ENCODE results near the gene ZNF576.
"Not testable (repeated sequence)": the region's sequence is repeated elsewhere in the genome, so short reads cannot be mapped to it uniquely, and the experiment has no call there.

The ZNF576 gene

GRCh38 chr19:43575156-43575950 lies 21.0 kb upstream of the ZNF576 start, which contains the start of the genes PINLYP and XRCC1:
TSS of gene PINLYP (plus strand) at chr19:43575801. CDS start at chr19:43577192, 1,391 bp downstream.
TSS of gene XRCC1 (minus strand) at chr19:43575527. CDS start at chr19:43575458, 69 bp downstream.
- Histone ChIP-seq H3K9me3 (ENCODE audit: control insufficient read depth, insufficient read depth, low read length) (no peaks in the 10 kb centered on the region), H3K4me3 (ENCODE audit: low read depth, low read length) (peak within 1 kb of the TSS; percentile 82), H3K27me3 (ENCODE audit: control insufficient read depth, insufficient read depth, low read length) (no peaks in the 10 kb centered on the region), H3K36me3 (ENCODE audit: control insufficient read depth, insufficient read depth, low read length) (peaks cover 10% of the 10 kb centered on the region), H3K9ac (ENCODE audit: low read depth, low read length) (peak within 1 kb of the TSS; percentile 62), H3K27ac (ENCODE audit: low read depth, low read length) (peak within 1 kb of the TSS; percentile 46), H3K4me1 (ENCODE audit: control insufficient read depth, insufficient read depth, low read length) (peaks cover 11% of the 10 kb centered on the region; the same call in 1 of the 2 replicates)

GRCh38 chr19:43575955-43576878 lies 20.2 kb upstream of the ZNF576 start:
- Histone ChIP-seq H3K27ac (ENCODE audit: low read depth, low read length) (peak overlapping the region; percentile 46), H3K4me1 (ENCODE audit: control insufficient read depth, insufficient read depth, low read length) (peaks cover 11% of the 10 kb centered on the region; the same call in 1 of the 2 replicates), H3K9me3 (ENCODE audit: control insufficient read depth, insufficient read depth, low read length) (no peaks in the 10 kb centered on the region), H3K36me3 (ENCODE audit: control insufficient read depth, insufficient read depth, low read length) (peaks cover 10% of the 10 kb centered on the region), H3K27me3 (ENCODE audit: control insufficient read depth, insufficient read depth, low read length) (no peaks in the 10 kb centered on the region), H3K9ac (ENCODE audit: low read depth, low read length) (0 out of 2 replicates have a peak overlapping the region, but pooled peaks have one; percentile 2), H3K4me3 (ENCODE audit: low read depth, low read length) (peak overlapping the region; percentile 42)

GRCh38 chr19:43578787-43579186 lies 17.6 kb upstream of the ZNF576 start:
- no peaks in the 10 kb centered on the region for H3K9me3 ChIP-seq (ENCODE audit: control insufficient read depth, insufficient read depth, low read length)

GRCh38 chr19:43581467-43581866 lies 14.9 kb upstream of the ZNF576 start:
- Histone ChIP-seq H3K4me1 (ENCODE audit: control insufficient read depth, insufficient read depth, low read length) (0 out of 2 replicates have a peak, but pooled peaks cover 4% of the 10 kb centered on the region), H3K9me3 (ENCODE audit: control insufficient read depth, insufficient read depth, low read length) (no peaks in the 10 kb centered on the region), H3K36me3 (ENCODE audit: control insufficient read depth, insufficient read depth, low read length) (peaks cover 4% of the 10 kb centered on the region), H3K27ac (ENCODE audit: low read depth, low read length) (no peak overlapping the region), H3K9ac (ENCODE audit: low read depth, low read length) (no peak overlapping the region), H3K27me3 (ENCODE audit: control insufficient read depth, insufficient read depth, low read length) (no peaks in the 10 kb centered on the region), H3K4me3 (ENCODE audit: low read depth, low read length) (no peak overlapping the region)

More at GRCh38 chr19:43578787-43579186, 17.6 kb upstream of the ZNF576 start:
- Histone ChIP-seq H3K4me3 (ENCODE audit: low read depth, low read length) (no peak overlapping the region), H3K27me3 (ENCODE audit: control insufficient read depth, insufficient read depth, low read length) (no peaks in the 10 kb centered on the region), H3K36me3 (ENCODE audit: control insufficient read depth, insufficient read depth, low read length) (0 out of 2 replicates have a peak, but pooled peaks cover 3% of the 10 kb centered on the region), H3K9ac (ENCODE audit: low read depth, low read length) (no peak overlapping the region), H3K27ac (ENCODE audit: low read depth, low read length) (no peak overlapping the region), H3K4me1 (ENCODE audit: control insufficient read depth, insufficient read depth, low read length) (peaks cover 11% of the 10 kb centered on the region; the same call in 1 of the 2 replicates)

- Histone ChIP-seq H3K27ac (ENCODE audit: low read depth, low read length) (no peak overlapping the region), H3K36me3 (ENCODE audit: control insufficient read depth, insufficient read depth, low read length) (peaks cover 7% of the 10 kb centered on the region), H3K9me3 (ENCODE audit: control insufficient read depth, insufficient read depth, low read length) (no peaks in the 10 kb centered on the region), H3K27me3 (ENCODE audit: control insufficient read depth, insufficient read depth, low read length) (no peaks in the 10 kb centered on the region), H3K4me1 (ENCODE audit: control insufficient read depth, insufficient read depth, low read length) (no peaks in the 10 kb centered on the region), H3K4me3 (ENCODE audit: low read depth, low read length) (no peak overlapping the region), H3K9ac (ENCODE audit: low read depth, low read length) (no peak overlapping the region)
These were observed 13.9 kb upstream of the ZNF576 start for GRCh38 chr19:43582495-43582894.

- no peaks in the 10 kb centered on the region for H3K27me3 ChIP-seq (ENCODE audit: control insufficient read depth, insufficient read depth, low read length)
- H3K9me3 ChIP-seq (ENCODE audit: control insufficient read depth, insufficient read depth, low read length), result no peaks in the 10 kb centered on the region
- H3K27ac ChIP-seq (ENCODE audit: low read depth, low read length), result no peak overlapping the region
These were observed 11.9 kb upstream of the ZNF576 start for GRCh38 chr19:43584484-43584883.

GRCh38 chr19:43586346-43586745 lies 10.0 kb upstream of the ZNF576 start:
- Histone ChIP-seq H3K9me3 (ENCODE audit: control insufficient read depth, insufficient read depth, low read length) (no peaks in the 10 kb centered on the region), H3K27ac (ENCODE audit: low read depth, low read length) (no peak overlapping the region), H3K36me3 (ENCODE audit: control insufficient read depth, insufficient read depth, low read length) (peaks cover 32% of the 10 kb centered on the region), H3K4me3 (ENCODE audit: low read depth, low read length) (no peak overlapping the region), H3K9ac (ENCODE audit: low read depth, low read length) (no peak overlapping the region), H3K4me1 (ENCODE audit: control insufficient read depth, insufficient read depth, low read length) (no peaks in the 10 kb centered on the region), H3K27me3 (ENCODE audit: control insufficient read depth, insufficient read depth, low read length) (no peaks in the 10 kb centered on the region)

More at GRCh38 chr19:43584484-43584883, 11.9 kb upstream of the ZNF576 start:
- Histone ChIP-seq H3K36me3 (ENCODE audit: control insufficient read depth, insufficient read depth, low read length) (peaks cover 15% of the 10 kb centered on the region), H3K9ac (ENCODE audit: low read depth, low read length) (no peak overlapping the region), H3K4me1 (ENCODE audit: control insufficient read depth, insufficient read depth, low read length) (no peaks in the 10 kb centered on the region), H3K4me3 (ENCODE audit: low read depth, low read length) (no peak overlapping the region)

GRCh38 chr19:43587029-43587428 lies 9.4 kb upstream of the ZNF576 start:
- H3K27me3 ChIP-seq (ENCODE audit: control insufficient read depth, insufficient read depth, low read length); H3K9ac ChIP-seq (ENCODE audit: low read depth, low read length); H3K4me1 ChIP-seq (ENCODE audit: control insufficient read depth, insufficient read depth, low read length); H3K9me3 ChIP-seq (ENCODE audit: control insufficient read depth, insufficient read depth, low read length); H3K4me3 ChIP-seq (ENCODE audit: low read depth, low read length); H3K27ac ChIP-seq (ENCODE audit: low read depth, low read length): not testable (repeated sequence)
- peaks cover 35% of the 10 kb centered on the region for H3K36me3 ChIP-seq (ENCODE audit: control insufficient read depth, insufficient read depth, low read length)

GRCh38 chr19:43589277-43589676 lies 7.1 kb upstream of the ZNF576 start:
- no peak overlapping the region for H3K9ac ChIP-seq (ENCODE audit: low read depth, low read length)
- no peak overlapping the region for H3K27ac ChIP-seq (ENCODE audit: low read depth, low read length)
- peaks cover 57% of the 10 kb centered on the region for H3K36me3 ChIP-seq (ENCODE audit: control insufficient read depth, insufficient read depth, low read length)
- H3K9me3 ChIP-seq (ENCODE audit: control insufficient read depth, insufficient read depth, low read length), result no peaks in the 10 kb centered on the region
- no peaks in the 10 kb centered on the region for H3K27me3 ChIP-seq (ENCODE audit: control insufficient read depth, insufficient read depth, low read length)
- H3K4me1 ChIP-seq (ENCODE audit: control insufficient read depth, insufficient read depth, low read length), result no peaks in the 10 kb centered on the region
- H3K4me3 ChIP-seq (ENCODE audit: low read depth, low read length), result no peak overlapping the region

- H3K4me1 ChIP-seq (ENCODE audit: control insufficient read depth, insufficient read depth, low read length), result no peaks in the 10 kb centered on the region
- H3K27me3 ChIP-seq (ENCODE audit: control insufficient read depth, insufficient read depth, low read length), result no peaks in the 10 kb centered on the region
- H3K9me3 ChIP-seq (ENCODE audit: control insufficient read depth, insufficient read depth, low read length), result no peaks in the 10 kb centered on the region
- H3K27ac ChIP-seq (ENCODE audit: low read depth, low read length), result no peak overlapping the region
- H3K4me3 ChIP-seq (ENCODE audit: low read depth, low read length), result no peak overlapping the region
- H3K9ac ChIP-seq (ENCODE audit: low read depth, low read length), result no peak overlapping the region
- H3K36me3 ChIP-seq (ENCODE audit: control insufficient read depth, insufficient read depth, low read length), result peaks cover 57% of the 10 kb centered on the region
These were observed 6.7 kb upstream of the ZNF576 start for GRCh38 chr19:43589678-43590077.
